GM12865 (cell line): ENCODE data around the gene PPCDC.

Experiments used
- DNase-seq: peaks from one replicate; pipeline ENCODE4 v3.0.0; 2010; ENCODE audit warnings: low read depth
- H3K4me3 ChIP-seq: 2 replicates; pipeline ENCODE4 v1.5.1; 2011; ENCODE audit warnings: mild to moderate bottlenecking, low read depth, low read length, control low read depth
- TF ChIP-seq, protein P1 (sequence below): IDR thresholded peaks from 2 replicates; pipeline ENCODE4 v1.5.1; 2011; ENCODE audit warnings: low read length, control low read depth, low read depth, inconsistent platforms; ENCODE audit not compliant: insufficient read depth; ENCODE audit errors: missing control alignments

PPCDC gene

DNA sequence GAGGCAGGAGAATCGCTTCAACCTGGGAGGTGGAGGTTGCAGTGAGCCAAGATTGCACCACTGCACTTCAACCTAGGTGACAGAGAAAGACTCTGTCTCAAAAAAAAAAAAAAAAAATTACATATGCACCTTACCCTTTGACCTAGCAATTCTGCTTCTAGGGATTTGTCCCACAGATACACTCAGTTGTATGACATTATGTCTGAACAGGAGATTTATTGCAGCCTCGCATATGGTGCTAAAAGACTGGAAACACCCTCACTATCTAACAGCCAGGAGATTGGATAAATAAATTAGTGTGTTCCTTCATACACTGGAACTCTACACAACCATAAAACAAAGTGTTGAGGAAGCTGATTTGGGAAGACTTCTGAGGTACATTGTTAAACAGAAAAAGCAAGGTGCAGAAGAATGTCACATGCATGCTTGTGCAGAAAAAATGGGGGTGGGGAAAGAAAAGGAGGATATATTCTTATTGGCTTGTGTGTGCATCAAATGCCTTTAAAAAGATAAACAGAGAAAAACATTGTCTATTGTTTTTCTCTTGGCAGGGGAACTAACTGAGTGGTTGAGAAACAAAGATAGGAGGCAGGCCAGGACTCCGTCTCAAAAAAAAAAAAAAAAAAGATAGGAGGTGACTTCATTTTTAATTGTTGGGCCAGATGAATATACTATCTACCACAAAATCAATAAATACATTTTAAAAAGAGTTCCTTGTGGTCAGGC lies 30.9 kb downstream of the PPCDC start:
- no peak for DNase-seq
- TF ChIP-seq, protein P1, sequence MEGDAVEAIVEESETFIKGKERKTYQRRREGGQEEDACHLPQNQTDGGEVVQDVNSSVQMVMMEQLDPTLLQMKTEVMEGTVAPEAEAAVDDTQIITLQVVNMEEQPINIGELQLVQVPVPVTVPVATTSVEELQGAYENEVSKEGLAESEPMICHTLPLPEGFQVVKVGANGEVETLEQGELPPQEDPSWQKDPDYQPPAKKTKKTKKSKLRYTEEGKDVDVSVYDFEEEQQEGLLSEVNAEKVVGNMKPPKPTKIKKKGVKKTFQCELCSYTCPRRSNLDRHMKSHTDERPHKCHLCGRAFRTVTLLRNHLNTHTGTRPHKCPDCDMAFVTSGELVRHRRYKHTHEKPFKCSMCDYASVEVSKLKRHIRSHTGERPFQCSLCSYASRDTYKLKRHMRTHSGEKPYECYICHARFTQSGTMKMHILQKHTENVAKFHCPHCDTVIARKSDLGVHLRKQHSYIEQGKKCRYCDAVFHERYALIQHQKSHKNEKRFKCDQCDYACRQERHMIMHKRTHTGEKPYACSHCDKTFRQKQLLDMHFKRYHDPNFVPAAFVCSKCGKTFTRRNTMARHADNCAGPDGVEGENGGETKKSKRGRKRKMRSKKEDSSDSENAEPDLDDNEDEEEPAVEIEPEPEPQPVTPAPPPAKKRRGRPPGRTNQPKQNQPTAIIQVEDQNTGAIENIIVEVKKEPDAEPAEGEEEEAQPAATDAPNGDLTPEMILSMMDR, result no peak
- H3K4me3 ChIP-seq, result no peak overlapping the region

GRCh38 chr15:75056036-75056435 lies 32.6 kb downstream of the PPCDC start:
- TF ChIP-seq, protein P1, result no peak
- no peak overlapping the region for H3K4me3 ChIP-seq
- no peak for DNase-seq

GRCh38 chr15:75058127-75058905 lies 34.9 kb downstream of the PPCDC start:
- TF ChIP-seq, protein P1, result no peak
- no peak overlapping the region for H3K4me3 ChIP-seq
- no peak for DNase-seq

GRCh38 chr15:75059607-75060006 lies 36.2 kb downstream of the PPCDC start:
- no peak overlapping the region for H3K4me3 ChIP-seq
- TF ChIP-seq, protein P1, result no peak

GRCh38 chr15:75061272-75061671 lies 37.9 kb downstream of the PPCDC start:
- peak; percentile 87 for DNase-seq
- TF ChIP-seq, protein P1, result no peak

More at GRCh38 chr15:75059607-75060006, 36.2 kb downstream of the PPCDC start:
- no peak for DNase-seq

GRCh38 chr15:75062706-75063105 lies 39.3 kb downstream of the PPCDC start:
- H3K4me3 ChIP-seq, result no peak overlapping the region
- no peak for DNase-seq
- TF ChIP-seq, protein P1, result no peak

More at GRCh38 chr15:75061272-75061671, 37.9 kb downstream of the PPCDC start:
- H3K4me3 ChIP-seq, result no peak overlapping the region; the same call in 1 of the 2 replicates
